ENCODE data around the gene TMEM117.

Gene TMEM117

DNA sequence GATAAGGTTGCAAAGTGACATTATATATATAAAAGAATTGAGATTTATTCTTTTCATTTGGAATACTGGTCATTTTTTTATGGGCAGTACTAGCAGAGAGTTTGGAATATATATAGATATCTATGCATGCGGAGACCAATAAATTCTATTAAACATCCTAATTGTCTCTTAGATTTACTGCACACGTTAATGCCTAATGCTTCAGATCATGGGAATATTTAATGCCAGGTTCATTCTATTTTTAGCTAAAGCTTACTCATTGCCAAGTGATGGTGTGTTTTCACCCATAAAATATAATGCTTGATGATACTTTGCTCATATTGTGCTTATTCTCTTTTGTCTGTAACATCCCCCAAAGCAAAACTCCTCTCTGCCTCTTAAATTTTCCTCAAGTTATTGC, 264.4 kb downstream of the TMEM117 start:
- TF ChIP-seq MYC (IDR thresholded peaks at IDR 0.05; ENCODE audit: low read depth, low read length) (no peak), MAX (IDR thresholded peaks at IDR 0.05; ENCODE audit: low read depth, low read length) (no peak), POLR2A (IDR thresholded peaks at IDR 0.05; ENCODE audit: extremely low read depth, insufficient read length) (no peak)
- TF ChIP-seq, protein P1, sequence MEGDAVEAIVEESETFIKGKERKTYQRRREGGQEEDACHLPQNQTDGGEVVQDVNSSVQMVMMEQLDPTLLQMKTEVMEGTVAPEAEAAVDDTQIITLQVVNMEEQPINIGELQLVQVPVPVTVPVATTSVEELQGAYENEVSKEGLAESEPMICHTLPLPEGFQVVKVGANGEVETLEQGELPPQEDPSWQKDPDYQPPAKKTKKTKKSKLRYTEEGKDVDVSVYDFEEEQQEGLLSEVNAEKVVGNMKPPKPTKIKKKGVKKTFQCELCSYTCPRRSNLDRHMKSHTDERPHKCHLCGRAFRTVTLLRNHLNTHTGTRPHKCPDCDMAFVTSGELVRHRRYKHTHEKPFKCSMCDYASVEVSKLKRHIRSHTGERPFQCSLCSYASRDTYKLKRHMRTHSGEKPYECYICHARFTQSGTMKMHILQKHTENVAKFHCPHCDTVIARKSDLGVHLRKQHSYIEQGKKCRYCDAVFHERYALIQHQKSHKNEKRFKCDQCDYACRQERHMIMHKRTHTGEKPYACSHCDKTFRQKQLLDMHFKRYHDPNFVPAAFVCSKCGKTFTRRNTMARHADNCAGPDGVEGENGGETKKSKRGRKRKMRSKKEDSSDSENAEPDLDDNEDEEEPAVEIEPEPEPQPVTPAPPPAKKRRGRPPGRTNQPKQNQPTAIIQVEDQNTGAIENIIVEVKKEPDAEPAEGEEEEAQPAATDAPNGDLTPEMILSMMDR (IDR thresholded peaks at IDR 0.05; ENCODE audit: low read depth, low read length): no peak
- H3K4me3 ChIP-seq (ENCODE audit: low read depth, low read length): no peak overlapping the region
- DNase-seq (ENCODE audit: low read depth): no peak

DNA sequence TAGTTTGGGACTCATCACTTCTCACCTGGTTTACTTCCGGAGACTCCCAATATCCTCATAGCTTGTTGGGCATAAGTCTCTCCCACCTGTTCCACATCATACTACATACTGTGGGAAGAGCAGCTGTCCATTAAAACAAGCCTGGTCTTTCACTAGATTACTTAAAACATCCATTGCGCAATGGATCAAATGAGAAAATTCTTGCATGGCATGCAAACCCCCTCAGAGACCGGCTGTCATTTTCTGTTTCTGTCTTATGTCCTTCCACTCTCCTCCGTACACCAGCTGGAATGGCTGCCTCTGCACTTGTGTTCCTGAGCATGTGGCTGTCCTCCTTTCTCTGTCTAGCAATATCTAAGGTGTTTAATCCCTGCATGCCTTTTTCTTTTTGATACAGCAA, 265.6 kb downstream of the TMEM117 start:
- H3K4me3 ChIP-seq (ENCODE audit: low read depth, low read length): no peak overlapping the region
- peak; percentile 2 for DNase-seq (ENCODE audit: low read depth)
- TF ChIP-seq POLR2A (IDR thresholded peaks at IDR 0.05; ENCODE audit: extremely low read depth, insufficient read length) (no peak), MYC (IDR thresholded peaks at IDR 0.05; ENCODE audit: low read depth, low read length) (no peak), MAX (IDR thresholded peaks at IDR 0.05; ENCODE audit: low read depth, low read length) (no peak)

- TF ChIP-seq MAX (IDR thresholded peaks at IDR 0.05; ENCODE audit: low read depth, low read length) (no peak), POLR2A (IDR thresholded peaks at IDR 0.05; ENCODE audit: extremely low read depth, insufficient read length) (no peak), MYC (IDR thresholded peaks at IDR 0.05; ENCODE audit: low read depth, low read length) (no peak)
- TF ChIP-seq, protein P1 (IDR thresholded peaks at IDR 0.05; ENCODE audit: low read depth, low read length): no peak
- no peak overlapping the region for H3K4me3 ChIP-seq (ENCODE audit: low read depth, low read length)
- DNase-seq (ENCODE audit: low read depth): no peak
These were observed 279.0 kb downstream of the TMEM117 start for GRCh38 chr12:44114906-44115305.

DNA sequence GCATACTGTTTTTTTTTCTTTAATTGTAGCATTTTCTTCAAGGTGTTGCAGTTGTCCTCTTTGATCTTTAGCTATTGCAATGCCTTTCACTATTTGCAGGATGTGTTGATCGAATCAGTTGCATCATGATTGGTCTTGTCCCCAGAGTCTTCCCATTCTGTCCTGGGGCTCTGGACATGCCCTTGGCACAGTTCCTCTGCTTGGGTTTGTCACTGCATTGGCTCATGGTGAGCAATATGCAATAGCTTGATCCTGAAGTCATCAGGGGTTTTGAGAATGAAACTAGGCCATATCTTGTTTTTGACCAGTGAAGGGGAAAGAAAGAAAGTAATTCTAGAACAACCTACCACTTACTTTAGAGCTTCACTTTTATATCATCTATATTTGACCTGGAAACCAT, 281.5 kb downstream of the TMEM117 start:
- TF ChIP-seq, protein P1 (IDR thresholded peaks at IDR 0.05; ENCODE audit: low read depth, low read length): no peak
- TF ChIP-seq MAX (IDR thresholded peaks at IDR 0.05; ENCODE audit: low read depth, low read length): no peak
- TF ChIP-seq MYC (IDR thresholded peaks at IDR 0.05; ENCODE audit: low read depth, low read length): no peak
- no peak for TF ChIP-seq POLR2A (IDR thresholded peaks at IDR 0.05; ENCODE audit: extremely low read depth, insufficient read length)
- DNase-seq (ENCODE audit: low read depth): no peak
- H3K4me3 ChIP-seq (ENCODE audit: low read depth, low read length): no peak overlapping the region

GRCh38 chr12:44118946-44119345, 283.1 kb downstream of the TMEM117 start:
- no peak for DNase-seq (ENCODE audit: low read depth)
- no peak overlapping the region for H3K4me3 ChIP-seq (ENCODE audit: low read depth, low read length)
- TF ChIP-seq POLR2A (IDR thresholded peaks at IDR 0.05; ENCODE audit: extremely low read depth, insufficient read length): no peak
- no peak for TF ChIP-seq MAX (IDR thresholded peaks at IDR 0.05; ENCODE audit: low read depth, low read length)
- TF ChIP-seq MYC (IDR thresholded peaks at IDR 0.05; ENCODE audit: low read depth, low read length): no peak
- TF ChIP-seq, protein P1 (IDR thresholded peaks at IDR 0.05; ENCODE audit: low read depth, low read length): no peak

GRCh38 chr12:44126806-44127205, 290.9 kb downstream of the TMEM117 start:
- TF ChIP-seq MAX (IDR thresholded peaks at IDR 0.05; ENCODE audit: low read depth, low read length) (no peak), POLR2A (IDR thresholded peaks at IDR 0.05; ENCODE audit: extremely low read depth, insufficient read length) (no peak), MYC (IDR thresholded peaks at IDR 0.05; ENCODE audit: low read depth, low read length) (no peak)
- TF ChIP-seq, protein P1 (IDR thresholded peaks at IDR 0.05; ENCODE audit: low read depth, low read length): no peak
- no peak overlapping the region for H3K4me3 ChIP-seq (ENCODE audit: low read depth, low read length)
- no peak for DNase-seq (ENCODE audit: low read depth)

Measured in NB4 (cell line).